GM19455 (cell line): ENCODE data around the gene RNU1-3.
"Not testable (repeated sequence)": the region's sequence is repeated elsewhere in the genome, so short reads cannot be mapped to it uniquely, and the experiment has no call there.

Experiments used
- ATAC-seq: cut with Tn5 transposase; IDR thresholded peaks from one replicate; pipeline ENCODE4 v1.9.1; 2021; ENCODE audit not compliant: unreplicated experiment

The RNU1-3 gene

GRCh38 chr1:16666502-16667413, at the start of gene RNU1-3:
TSS of gene RNU1-3 (minus strand) at chr1:16666948.
- ATAC-seq: peak; percentile 99

GRCh38 chr1:16713480-16713879, 46.7 kb upstream of the RNU1-3 start:
- not testable (repeated sequence) for ATAC-seq

GRCh38 chr1:16712984-16713383, 46.2 kb upstream of the RNU1-3 start:
- not testable (repeated sequence) for ATAC-seq

- ATAC-seq: not testable (repeated sequence)
These were observed 45.8 kb upstream of the RNU1-3 start for GRCh38 chr1:16712582-16712981.

GRCh38 chr1:16712131-16712530, 45.4 kb upstream of the RNU1-3 start:
- ATAC-seq: not testable (repeated sequence)

GRCh38 chr1:16710618-16711017, 43.9 kb upstream of the RNU1-3 start:
- not testable (repeated sequence) for ATAC-seq

GRCh38 chr1:16709659-16710087, 42.9 kb upstream of the RNU1-3 start:
- ATAC-seq: not testable (repeated sequence)

- not testable (repeated sequence) for ATAC-seq
These were observed 42.0 kb upstream of the RNU1-3 start for GRCh38 chr1:16708704-16709103.

GRCh38 chr1:16707130-16708093, 40.7 kb upstream of the RNU1-3 start:
- not testable (repeated sequence) for ATAC-seq

GRCh38 chr1:16706302-16706701, 39.6 kb upstream of the RNU1-3 start:
- not testable (repeated sequence) for ATAC-seq

GRCh38 chr1:16704502-16705100, 37.9 kb upstream of the RNU1-3 start:
- not testable (repeated sequence) for ATAC-seq

- ATAC-seq: not testable (repeated sequence)
These were observed 37.3 kb upstream of the RNU1-3 start for GRCh38 chr1:16704076-16704475.

GRCh38 chr1:16703602-16704001, 36.9 kb upstream of the RNU1-3 start:
- not testable (repeated sequence) for ATAC-seq

- not testable (repeated sequence) for ATAC-seq
These were observed 36.4 kb upstream of the RNU1-3 start for GRCh38 chr1:16703141-16703540.

GRCh38 chr1:16702280-16702679, 35.5 kb upstream of the RNU1-3 start:
- ATAC-seq: not testable (repeated sequence)

- ATAC-seq: not testable (repeated sequence)
These were observed 34.4 kb upstream of the RNU1-3 start for GRCh38 chr1:16701189-16701588.

- ATAC-seq: not testable (repeated sequence)
These were observed 33.6 kb upstream of the RNU1-3 start for GRCh38 chr1:16700138-16700895.

GRCh38 chr1:16699440-16699839, 32.7 kb upstream of the RNU1-3 start:
- not testable (repeated sequence) for ATAC-seq

GRCh38 chr1:16697152-16697551, 30.4 kb upstream of the RNU1-3 start:
- ATAC-seq: not testable (repeated sequence)
